Measurements from ENCODE around the gene PRSS50.
"Not testable (repeated sequence)": the region's sequence is repeated elsewhere in the genome, so short reads cannot be mapped to it uniquely, and the experiment has no call there.

GRCh38 chr3:46704346-46704745, 13.3 kb downstream of the PRSS50 start:
- TF ChIP-seq CBFB (CRISPR knock-in tag; IDR thresholded peaks at IDR 0.05; ENCODE audit: low read depth); NFYB (CRISPR knock-in tag; conservative IDR thresholded peaks at IDR 0.05; ENCODE audit: low read depth); SP1 (CRISPR knock-in tag; conservative IDR thresholded peaks at IDR 0.05); TP53 (CRISPR knock-in tag; IDR thresholded peaks at IDR 0.05); ZNF281 (CRISPR knock-in tag; IDR thresholded peaks at IDR 0.05); MYBL2 (CRISPR knock-in tag; IDR thresholded peaks at IDR 0.05); ESRRA (CRISPR knock-in tag; IDR thresholded peaks at IDR 0.05; ENCODE audit: borderline replicate concordance); CTCF (IDR thresholded peaks at IDR 0.05); CREM (CRISPR knock-in tag; IDR thresholded peaks at IDR 0.05); ATF6 (CRISPR knock-in tag; IDR thresholded peaks at IDR 0.05); STAT6 (CRISPR knock-in tag; conservative IDR thresholded peaks at IDR 0.05; ENCODE audit: low read depth); MLX (CRISPR knock-in tag; IDR thresholded peaks at IDR 0.05); IRF2 (CRISPR knock-in tag; IDR thresholded peaks at IDR 0.05; ENCODE audit: borderline replicate concordance, low read depth): not testable (repeated sequence)
